Endothelial cell of umbilical vein (primary cell): ENCODE measurements around the gene PDYN.

Experiments used
- CTCF ChIP-seq, 2 donors: IDR thresholded peaks; 1 replicate in 1 of 2; 2 replicates in 1 of 2; pipeline ENCODE4 v1.5.1; 2011; ENCODE audit warnings: low read length in 2 of 2, mild to moderate bottlenecking in 2 of 2, moderate library complexity in 2 of 2, control low read depth in 1 of 2, inconsistent platforms in 1 of 2, low read depth in 1 of 2; ENCODE audit not compliant: insufficient read depth in 1 of 2; ENCODE audit errors: extremely low read depth in 1 of 2
- EZH2 ChIP-seq: IDR thresholded peaks from 2 replicates; pipeline ENCODE4 v1.6.1; 2012; ENCODE audit warnings: borderline replicate concordance, low read depth, mild to moderate bottlenecking, moderate library complexity, low read length, inconsistent platforms; ENCODE audit not compliant: severe bottlenecking
- FOS ChIP-seq: IDR thresholded peaks from 2 replicates; pipeline ENCODE4 v1.6.1; 2011; ENCODE audit warnings: mild to moderate bottlenecking, low read length, moderate library complexity, borderline replicate concordance; ENCODE audit not compliant: insufficient read depth
- MAX ChIP-seq: IDR thresholded peaks from 2 replicates; pipeline ENCODE4 v1.6.1; 2011; ENCODE audit not compliant: insufficient read depth, insufficient read length
- POLR2A ChIP-seq: IDR thresholded peaks from 2 replicates; pipeline ENCODE4 v1.6.1; 2012; ENCODE audit warnings: low read depth, mild to moderate bottlenecking, control low read depth, low read length

GRCh38 chr20:1934721-1935573, 58.9 kb downstream of the PDYN start:
- TF ChIP-seq CTCF (IDR thresholded peaks at IDR 0.05; ENCODE audit: extremely low read depth in 1 of 2, insufficient read depth in 1 of 2, low read depth in 1 of 2, low read length in 2 of 2) (no peak), POLR2A (no peak), EZH2 (no peak), MAX (no peak), FOS (no peak)
